ENCODE results near the gene CHPF2.

CHPF2 gene

DNA sequence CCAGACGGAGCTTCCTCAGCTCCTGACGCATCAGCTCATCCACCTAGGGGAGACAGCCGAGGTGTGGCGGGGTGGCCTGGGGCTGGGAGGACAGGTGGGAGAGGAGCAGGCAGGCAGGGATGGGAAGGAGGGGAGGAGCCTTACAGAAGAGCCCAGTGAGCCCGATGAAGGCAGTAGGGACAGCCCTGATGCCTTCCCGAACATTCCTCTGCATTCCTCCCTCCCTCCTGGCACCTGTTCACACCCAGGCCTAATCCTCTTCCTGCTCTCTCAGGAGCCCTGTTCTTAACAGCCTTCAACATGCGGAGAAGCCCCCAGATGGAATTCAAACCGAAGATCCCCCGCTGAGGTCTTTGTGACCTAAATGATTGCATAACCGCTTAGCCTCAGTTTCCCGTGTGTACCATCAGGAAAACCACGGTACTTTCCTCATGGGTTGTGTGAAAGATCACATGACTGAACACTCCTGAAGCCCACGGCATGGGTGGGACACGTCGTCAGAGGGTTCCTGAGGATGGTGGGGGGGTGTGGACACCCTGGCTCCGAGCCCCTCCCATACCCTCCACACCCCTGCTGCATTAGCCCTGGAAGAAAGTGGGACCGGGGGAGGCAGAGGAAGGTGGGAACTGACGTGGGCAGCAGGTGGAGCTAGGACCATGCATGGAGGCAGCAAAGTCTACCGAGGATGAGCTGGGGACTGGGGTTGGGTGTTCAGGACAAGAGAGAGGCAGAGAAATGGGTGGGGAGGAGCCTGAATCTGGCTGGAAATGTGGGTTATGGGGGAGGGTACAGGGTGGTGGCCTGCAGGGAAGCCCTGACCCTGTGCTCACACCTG, 36.5 kb upstream of the CHPF2 start:
- Histone ChIP-seq H2BK120ac (ENCODE audit: low read depth, low read length) (no peak overlapping the region), H2BK15ac (replicated peaks; ENCODE audit: low read depth) (no peak overlapping the region), H3K56ac (ENCODE audit: low read length) (no peak overlapping the region), H3K36me3 (ENCODE audit: control insufficient read depth, insufficient read depth, low read length) (no peaks in the 10 kb centered on the region), H3K27me3 (ENCODE audit: insufficient read depth, low read length, poor library complexity) (no peaks in the 10 kb centered on the region), H3K4me2 (ENCODE audit: low read length) (no peak overlapping the region), H3K79me2 (ENCODE audit: control insufficient read depth, insufficient read depth, low read length) (no peaks in the 10 kb centered on the region), H3K27ac (ENCODE audit: low read depth, low read length) (no peak overlapping the region), H3K18ac (ENCODE audit: low read length) (no peak overlapping the region), H4K8ac (ENCODE audit: low read depth, low read length) (no peak overlapping the region), H3K4ac (ENCODE audit: low read depth, low read length) (no peak overlapping the region), H2BK5ac (ENCODE audit: low read length) (no peak overlapping the region), H3K4me1 (ENCODE audit: control insufficient read depth, low read depth, low read length) (no peaks in the 10 kb centered on the region), H3K9ac (ENCODE audit: low read length) (no peak overlapping the region), H3K79me1 (ENCODE audit: low read length) (no peaks in the 10 kb centered on the region), H2AK5ac (ENCODE audit: low read length) (no peak overlapping the region), H4K5ac (ENCODE audit: low read length) (no peak overlapping the region), H3K23ac (ENCODE audit: low read length) (no peak overlapping the region), H3K4me3 (ENCODE audit: low read length) (no peak overlapping the region)
- peak; percentile 42 for DNase-seq
- WGBS (ENCODE audit: extremely low coverage, insufficient coverage, low lambda C conversion rate) = no CpG with 5 or more reads among the region's 19 CpGs

DNA sequence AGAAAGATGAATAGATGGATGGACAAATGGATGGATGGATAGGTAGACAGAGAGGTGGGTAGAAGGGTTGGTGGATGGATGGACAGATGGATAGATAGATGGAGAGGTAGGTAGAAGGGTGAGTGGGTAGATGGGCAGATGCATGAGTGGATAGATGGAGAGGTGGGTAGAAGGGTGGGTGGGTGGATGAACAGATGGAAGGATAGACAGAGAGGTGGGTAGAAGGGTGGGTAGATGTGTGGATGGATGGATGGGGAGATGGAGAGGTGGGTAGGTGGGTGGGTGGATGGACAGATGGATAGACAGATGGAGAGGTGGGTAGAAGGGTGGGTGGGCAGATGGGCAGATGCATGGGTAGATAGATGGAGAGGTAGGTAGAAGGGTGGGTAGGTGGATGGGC, 34.4 kb upstream of the CHPF2 start:
- H3K23ac ChIP-seq (ENCODE audit: low read length) = no peak overlapping the region
- no peaks in the 10 kb centered on the region for H3K36me3 ChIP-seq (ENCODE audit: control insufficient read depth, insufficient read depth, low read length)
- no peak overlapping the region for H3K4ac ChIP-seq (ENCODE audit: low read depth, low read length)
- H2BK15ac ChIP-seq (replicated peaks; ENCODE audit: low read depth) = no peak overlapping the region
- H3K27me3 ChIP-seq (ENCODE audit: insufficient read depth, low read length, poor library complexity) = no peaks in the 10 kb centered on the region
- H3K4me3 ChIP-seq (ENCODE audit: low read length) = no peak overlapping the region
- H3K79me2 ChIP-seq (ENCODE audit: control insufficient read depth, insufficient read depth, low read length) = no peaks in the 10 kb centered on the region
- no peak overlapping the region for H4K5ac ChIP-seq (ENCODE audit: low read length)
- H2BK120ac ChIP-seq (ENCODE audit: low read depth, low read length) = no peak overlapping the region
- no peak overlapping the region for H3K4me2 ChIP-seq (ENCODE audit: low read length)
- no peak overlapping the region for H3K56ac ChIP-seq (ENCODE audit: low read length)
- no peak overlapping the region for H2AK5ac ChIP-seq (ENCODE audit: low read length)
- H3K27ac ChIP-seq (ENCODE audit: low read depth, low read length) = no peak overlapping the region
- H3K4me1 ChIP-seq (ENCODE audit: control insufficient read depth, low read depth, low read length) = no peaks in the 10 kb centered on the region
- H3K18ac ChIP-seq (ENCODE audit: low read length) = no peak overlapping the region
- H3K79me1 ChIP-seq (ENCODE audit: low read length) = no peaks in the 10 kb centered on the region
- H3K9ac ChIP-seq (ENCODE audit: low read length) = no peak overlapping the region
- no peak for DNase-seq
- H4K8ac ChIP-seq (ENCODE audit: low read depth, low read length) = no peak overlapping the region
- no peak overlapping the region for H2BK5ac ChIP-seq (ENCODE audit: low read length)

DNA sequence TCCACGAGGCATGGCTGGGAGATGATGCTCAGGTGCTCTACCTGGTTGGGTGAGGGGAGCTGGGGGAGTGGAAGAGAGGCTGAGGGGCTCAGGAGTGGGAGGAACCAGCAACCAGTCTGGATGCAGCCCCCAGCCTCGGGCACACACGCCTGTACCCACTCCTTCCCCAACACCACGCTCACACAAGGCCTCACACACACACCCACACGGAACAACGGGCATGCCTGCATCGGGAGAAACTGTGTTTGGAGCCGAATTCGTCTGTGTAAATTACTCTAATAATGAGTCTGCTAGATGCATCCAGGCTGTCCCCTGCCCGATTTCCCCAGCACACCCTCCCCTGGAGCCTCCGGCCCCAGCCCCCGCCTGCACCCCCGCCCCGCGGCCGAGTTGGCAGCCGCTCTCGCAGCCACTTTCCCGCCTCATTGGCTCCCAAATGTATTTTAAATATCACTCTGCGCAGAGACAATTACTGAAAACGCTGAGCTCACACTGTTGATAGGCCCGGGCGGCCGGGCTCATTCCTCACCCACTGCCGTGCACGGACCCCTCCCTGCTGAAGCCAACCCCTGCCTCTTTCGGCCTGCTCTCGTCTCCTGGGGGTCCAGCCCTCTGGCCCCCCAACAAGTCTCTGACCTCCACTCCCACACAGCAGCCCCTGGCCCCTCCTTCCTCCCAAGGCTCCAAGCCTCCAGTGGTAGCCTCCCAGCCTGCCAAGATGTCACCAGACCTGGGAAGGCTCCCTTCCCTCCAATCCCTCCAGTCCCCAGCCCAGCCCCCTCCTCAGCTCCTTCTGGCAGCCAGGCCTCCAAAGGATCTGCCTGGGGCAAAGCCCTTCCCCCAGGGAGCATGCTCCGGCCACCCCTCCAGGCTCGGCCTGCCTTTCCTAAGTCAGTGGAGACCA, 33.1 kb upstream of the CHPF2 start:
- H3K56ac ChIP-seq (ENCODE audit: low read length) = peak overlapping the region; percentile 65
- no peak overlapping the region for H2BK15ac ChIP-seq (replicated peaks; ENCODE audit: low read depth)
- no peaks in the 10 kb centered on the region for H3K27me3 ChIP-seq (ENCODE audit: insufficient read depth, low read length, poor library complexity)

DNA sequence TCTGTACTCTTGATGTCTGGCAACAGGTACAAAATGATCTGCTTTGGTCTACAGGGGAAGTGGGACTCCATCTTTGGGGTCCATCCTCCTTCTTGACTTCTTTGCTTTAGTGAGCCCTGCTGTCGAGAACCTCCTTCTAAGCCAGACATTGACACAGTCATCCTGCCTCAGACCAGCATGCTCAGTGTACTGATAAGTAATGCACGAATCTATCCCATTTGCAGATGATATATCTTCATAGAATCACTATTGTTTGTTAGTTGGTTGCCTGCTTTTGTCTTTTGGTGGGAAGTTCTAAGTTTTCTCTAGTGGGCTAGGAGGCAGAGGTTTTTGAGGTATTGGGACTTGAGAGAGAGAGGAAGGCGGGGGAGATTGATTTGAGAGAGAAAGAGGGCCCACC, 30.9 kb upstream of the CHPF2 start:
- Histone ChIP-seq H3K27ac (ENCODE audit: low read depth, low read length) (no peak overlapping the region), H3K36me3 (ENCODE audit: control insufficient read depth, insufficient read depth, low read length) (no peaks in the 10 kb centered on the region), H2BK120ac (ENCODE audit: low read depth, low read length) (no peak overlapping the region), H3K4me1 (ENCODE audit: control insufficient read depth, low read depth, low read length) (no peaks in the 10 kb centered on the region), H2BK15ac (replicated peaks; ENCODE audit: low read depth) (no peak overlapping the region), H3K56ac (ENCODE audit: low read length) (no peak overlapping the region), H3K23ac (ENCODE audit: low read length) (no peak overlapping the region), H2BK5ac (ENCODE audit: low read length) (no peak overlapping the region), H4K8ac (ENCODE audit: low read depth, low read length) (no peak overlapping the region), H3K79me1 (ENCODE audit: low read length) (no peaks in the 10 kb centered on the region), H4K5ac (ENCODE audit: low read length) (no peak overlapping the region), H3K4me3 (ENCODE audit: low read length) (no peak overlapping the region), H2AK5ac (ENCODE audit: low read length) (no peak overlapping the region), H3K18ac (ENCODE audit: low read length) (no peak overlapping the region), H3K9ac (ENCODE audit: low read length) (no peak overlapping the region), H3K4me2 (ENCODE audit: low read length) (no peak overlapping the region), H3K27me3 (ENCODE audit: insufficient read depth, low read length, poor library complexity) (no peaks in the 10 kb centered on the region), H3K79me2 (ENCODE audit: control insufficient read depth, insufficient read depth, low read length) (no peaks in the 10 kb centered on the region), H3K4ac (ENCODE audit: low read depth, low read length) (no peak overlapping the region)
- DNase-seq = no peak
- 100% methylated on average over 1 of the region's 3 CpGs for WGBS (ENCODE audit: extremely low coverage, insufficient coverage, low lambda C conversion rate)

More for the DNA sequence above, 33.1 kb upstream of the CHPF2 start:
- Histone ChIP-seq H3K36me3 (ENCODE audit: control insufficient read depth, insufficient read depth, low read length) (no peaks in the 10 kb centered on the region), H3K18ac (ENCODE audit: low read length) (no peak overlapping the region), H3K23ac (ENCODE audit: low read length) (no peak overlapping the region), H3K9ac (ENCODE audit: low read length) (no peak overlapping the region), H2BK120ac (ENCODE audit: low read depth, low read length) (no peak overlapping the region), H3K4me3 (ENCODE audit: low read length) (no peak overlapping the region), H3K4me2 (ENCODE audit: low read length) (no peak overlapping the region), H2BK5ac (ENCODE audit: low read length) (no peak overlapping the region), H3K79me2 (ENCODE audit: control insufficient read depth, insufficient read depth, low read length) (no peaks in the 10 kb centered on the region), H3K4ac (ENCODE audit: low read depth, low read length) (no peak overlapping the region), H2AK5ac (ENCODE audit: low read length) (no peak overlapping the region), H3K27ac (ENCODE audit: low read depth, low read length) (no peak overlapping the region), H4K8ac (ENCODE audit: low read depth, low read length) (no peak overlapping the region), H3K79me1 (ENCODE audit: low read length) (no peaks in the 10 kb centered on the region), H4K5ac (ENCODE audit: low read length) (no peak overlapping the region), H3K4me1 (ENCODE audit: control insufficient read depth, low read depth, low read length) (no peaks in the 10 kb centered on the region)
- no CpG with 5 or more reads among the region's 30 CpGs for WGBS (ENCODE audit: extremely low coverage, insufficient coverage, low lambda C conversion rate)
- peak; percentile 73 for DNase-seq

DNA sequence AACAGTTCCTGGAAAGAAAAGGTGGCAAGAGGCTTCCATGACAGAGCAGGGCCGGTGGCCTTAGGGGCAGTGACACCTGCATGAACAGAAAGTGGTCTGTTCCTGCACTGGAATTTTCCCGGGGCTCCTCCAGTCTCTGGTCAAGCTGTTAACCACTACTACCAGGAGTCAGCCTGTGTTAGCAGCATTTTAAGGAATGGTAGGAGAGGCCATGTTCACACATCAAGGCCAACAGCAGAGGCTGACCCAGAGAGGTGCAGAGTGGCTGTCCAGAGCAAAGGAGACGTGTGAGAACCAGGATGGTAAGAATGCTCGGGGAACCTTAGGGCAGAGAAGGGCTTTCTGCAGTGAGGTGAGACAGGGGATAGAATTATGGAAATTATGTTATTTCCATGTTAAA, 30.5 kb upstream of the CHPF2 start:
- H3K36me3 ChIP-seq (ENCODE audit: control insufficient read depth, insufficient read depth, low read length) = no peaks in the 10 kb centered on the region
- no peak overlapping the region for H2AK5ac ChIP-seq (ENCODE audit: low read length)
- DNase-seq = no peak
- no peak overlapping the region for H3K18ac ChIP-seq (ENCODE audit: low read length)
- no peaks in the 10 kb centered on the region for H3K27me3 ChIP-seq (ENCODE audit: insufficient read depth, low read length, poor library complexity)
- no peak overlapping the region for H2BK5ac ChIP-seq (ENCODE audit: low read length)
- H2BK15ac ChIP-seq (replicated peaks; ENCODE audit: low read depth) = no peak overlapping the region
- H3K27ac ChIP-seq (ENCODE audit: low read depth, low read length) = no peak overlapping the region
- no peak overlapping the region for H4K8ac ChIP-seq (ENCODE audit: low read depth, low read length)
- no peak overlapping the region for H3K4me3 ChIP-seq (ENCODE audit: low read length)
- no peak overlapping the region for H3K4ac ChIP-seq (ENCODE audit: low read depth, low read length)
- no peak overlapping the region for H3K9ac ChIP-seq (ENCODE audit: low read length)
- no peak overlapping the region for H2BK120ac ChIP-seq (ENCODE audit: low read depth, low read length)
- no peaks in the 10 kb centered on the region for H3K79me2 ChIP-seq (ENCODE audit: control insufficient read depth, insufficient read depth, low read length)
- H3K79me1 ChIP-seq (ENCODE audit: low read length) = no peaks in the 10 kb centered on the region
- H4K5ac ChIP-seq (ENCODE audit: low read length) = no peak overlapping the region
- H3K4me2 ChIP-seq (ENCODE audit: low read length) = no peak overlapping the region
- WGBS (ENCODE audit: extremely low coverage, insufficient coverage, low lambda C conversion rate) = no CpG with 5 or more reads among the region's 4 CpGs
- no peak overlapping the region for H3K56ac ChIP-seq (ENCODE audit: low read length)
- H3K4me1 ChIP-seq (ENCODE audit: control insufficient read depth, low read depth, low read length) = no peaks in the 10 kb centered on the region
- no peak overlapping the region for H3K23ac ChIP-seq (ENCODE audit: low read length)

Data from mesendoderm (in vitro differentiated cells).